ENCODE data around the gene ZNF275. TPM values are rescaled to one million over a fixed set of nuclear protein-coding genes. Genes with fewer than 3 reads are reported as not detected.

ZNF275 gene
- total and polyA plus RNA-seq, 2 of the 8 experiments (the other 6 are each of a cell fraction or from before 2014, with no cell fraction given) = 8.2 to 9.1 TPM

DNA sequence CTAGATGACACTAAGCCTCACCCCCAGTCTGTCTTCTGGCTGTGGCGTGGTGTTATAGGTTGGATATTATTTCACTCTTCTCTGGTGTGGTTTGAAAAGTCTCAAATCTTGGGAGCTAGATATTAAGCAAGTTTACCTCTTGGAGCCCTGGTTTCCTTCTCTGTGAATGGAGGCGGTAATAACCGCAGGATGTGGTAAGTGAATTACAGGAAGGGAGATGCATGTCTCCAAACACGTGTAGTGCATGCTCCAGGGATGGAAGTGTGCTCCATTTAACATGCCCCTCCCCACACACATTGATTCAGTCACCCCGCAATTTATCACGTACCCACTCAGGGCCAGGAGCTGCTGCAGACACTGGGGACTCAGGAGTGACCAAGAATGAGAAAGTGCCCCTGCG, 4.9 kb downstream of the ZNF275 start:
- Histone ChIP-seq H3K23ac (ENCODE audit: insufficient read length) (no peak overlapping the region), H3K18ac (ENCODE audit: extremely low read depth, low read length) (no peak overlapping the region), H3K36me3 (ENCODE audit: control insufficient read depth in 2 of 4, insufficient read depth in 4 of 4, low read length in 3 of 4) (peaks cover 0 to 15% (median 0%) of the 10 kb centered on the region in 4 experiments; a peak in 1 of 8 replicates), H4K91ac (replicated peaks; ENCODE audit: insufficient read length, low read length) (no peak overlapping the region), H2BK5ac (ENCODE audit: low read depth, low read length) (no peak overlapping the region), H4K20me1 (replicated peaks in 1 of 2; ENCODE audit: control insufficient read depth in 1 of 2, insufficient read depth in 2 of 2, low read length in 2 of 2) (peaks cover 0 to 2% of the 10 kb centered on the region in 2 experiments), H3K23me2 (ENCODE audit: low read depth, low read length) (no peaks in the 10 kb centered on the region; the same call in 1 of the 2 replicates), H3K56ac (replicated peaks; ENCODE audit: insufficient read length, low read depth, low read length) (no peak overlapping the region), H3K4ac (replicated peaks; ENCODE audit: insufficient read length, low read depth, low read length) (no peak overlapping the region), H4K5ac (ENCODE audit: insufficient read length, low read depth, low read length) (no peak overlapping the region), H3K4me3 (ENCODE audit: extremely low read depth in 1 of 4, insufficient read depth in 2 of 4, low read depth in 3 of 4, low read length in 4 of 4) (no peak overlapping the region), H2AK5ac (ENCODE audit: low read depth, low read length) (no peak overlapping the region), H3K9me3 (ENCODE audit: insufficient read depth in 2 of 2, low read depth in 1 of 2, low read length in 1 of 2) (no peaks in the 10 kb centered on the region), H3K4me1 (replicated peaks in 1 of 4; ENCODE audit: control insufficient read depth in 3 of 4, insufficient read depth in 4 of 4, low read length in 3 of 4) (peaks cover 0 to 6% (median 0%) of the 10 kb centered on the region in 4 experiments; a peak in 1 of 7 replicates), H3K9ac (replicated peaks in 1 of 4; ENCODE audit: extremely low read depth in 1 of 4, low read depth in 3 of 4, low read length in 3 of 4) (no peak overlapping the region), H2BK120ac (replicated peaks; ENCODE audit: low read depth, low read length) (no peak overlapping the region), H4K8ac (ENCODE audit: extremely low read depth, insufficient read depth, low read length) (no peak overlapping the region), H2BK15ac (ENCODE audit: low read length) (no peak overlapping the region), H3K79me1 (ENCODE audit: low read depth, low read length) (peaks cover 2% of the 10 kb centered on the region; the same call in 1 of the 2 replicates), H3K27ac (ENCODE audit: low read depth, low read length) (no peak overlapping the region), H3K27me3 (replicated peaks in 1 of 4; ENCODE audit: control insufficient read depth in 3 of 4, extremely low read depth in 1 of 4, insufficient read depth in 3 of 4, low read length in 3 of 4) (no peaks in the 10 kb centered on the region), H3K79me2 (ENCODE audit: control insufficient read depth in 1 of 2, insufficient read depth in 2 of 2, low read length in 2 of 2) (peaks cover 0 to 5% of the 10 kb centered on the region in 2 experiments; a peak in 2 of 4 replicates), H2AFZ (ENCODE audit: low read length) (no peak overlapping the region), H3K4me2 (ENCODE audit: insufficient read depth in 1 of 2, low read depth in 2 of 2, low read length in 2 of 2) (no peak overlapping the region), H2BK12ac (ENCODE audit: low read depth, low read length) (no peak overlapping the region), H2BK20ac (ENCODE audit: low read length) (no peak overlapping the region), H3K14ac (ENCODE audit: insufficient read length) (no peak overlapping the region)
- TF ChIP-seq HDAC2 (IDR thresholded peaks at IDR 0.05; ENCODE audit: borderline replicate concordance in 1 of 2, low read depth in 2 of 2, low read length in 2 of 2) = no peak
- no peak for TF ChIP-seq CBX5 (IDR thresholded peaks at IDR 0.05; ENCODE audit: low read depth, low read length)
- ChIA-PET POLR2A (ENCODE audit: partially characterized antibody) (interaction anchor here (1.3 to 2.9 kb wide), 2 partner anchors 9 to 12 kb away, joined by 3 to 9 read pairs; no protein-coding TSS in a partner anchor), CTCF (ENCODE audit: partially characterized antibody) (no interaction called here)
- FAIRE-seq (no peak), DNase-seq (ENCODE audit: low read depth in 1 of 2, low spot score in 2 of 2) (no peak)
- 95% methylated on average over 6 of the region's 7 CpGs; no CpG with 5 or more reads in 1 of the 2 experiments for WGBS, 2 experiments (ENCODE audit: extremely low coverage in 1 of 2, insufficient coverage in 1 of 2, insufficient read length in 1 of 2, insufficient replicate concordance in 2 of 2, low coverage in 1 of 2, low lambda C conversion rate in 2 of 2, missing lambda C conversion rate in 1 of 2)

All from H1 (cell line).